GM23248 (cell line): Measurements from ENCODE around the gene EXD3.

Source experiments
- EZH2 ChIP-seq: fragments of 200-600 bp; sonication (generic); IDR thresholded peaks from 2 replicates; pipeline ENCODE4 v1.6.1; 2018; ENCODE audit warnings: antibody characterized with exemption, mild to moderate bottlenecking; ENCODE audit not compliant: insufficient read depth, poor library complexity, severe bottlenecking
- EZH2phosphoT487 ChIP-seq: fragments of 200-600 bp; sonication (generic); IDR thresholded peaks from 2 replicates; pipeline ENCODE4 v1.6.1; 2018; ENCODE audit warnings: antibody characterized with exemption, moderate library complexity, mild to moderate bottlenecking, low read depth; ENCODE audit not compliant: insufficient read depth

GRCh38 chr9:137341227-137341626 lies 81.7 kb downstream of the EXD3 start:
- TF ChIP-seq EZH2 (no peak), EZH2phosphoT487 (no peak)
